ENCODE data around the gene AUP1.

AUP1 gene

GRCh38 chr2:74535440-74535965 lies 6.0 kb upstream of the AUP1 start:
- DNase-seq (ENCODE audit: low spot score) = no peak

GRCh38 chr2:74534411-74534810 lies 4.9 kb upstream of the AUP1 start:
- DNase-seq (ENCODE audit: low spot score) = no peak

GRCh38 chr2:74533464-74533863 lies 4.0 kb upstream of the AUP1 start:
- DNase-seq (ENCODE audit: low spot score) = no peak

- DNase-seq (ENCODE audit: low spot score) = no peak
These were observed 2.7 kb upstream of the AUP1 start for GRCh38 chr2:74532222-74532621.

GRCh38 chr2:74531666-74532065 lies 2.2 kb upstream of the AUP1 start:
- DNase-seq (ENCODE audit: low spot score) = no peak

- DNase-seq (ENCODE audit: low spot score) = peak; percentile 69
These were observed 1.0 kb upstream of the AUP1 start for GRCh38 chr2:74530239-74531187.

- DNase-seq (ENCODE audit: low spot score) = no peak
These were observed 728 bp downstream of the AUP1 start for GRCh38 chr2:74528600-74529356.

- no peak for DNase-seq (ENCODE audit: low spot score)
These were observed 1.8 kb downstream of the AUP1 start for GRCh38 chr2:74527741-74528140.

GRCh38 chr2:74526649-74527230 lies 2.8 kb downstream of the AUP1 start:
- no peak for DNase-seq (ENCODE audit: low spot score)

- peak; percentile 50 for DNase-seq (ENCODE audit: low spot score)
These were observed 3.5 kb downstream of the AUP1 start, which contains the start of gene DQX1 for GRCh38 chr2:74525717-74526648. TSS of gene DQX1 (minus strand) at chr2:74526231. CDS start at chr2:74525729, 502 bp downstream.

GRCh38 chr2:74524955-74525716 lies 4.4 kb downstream of the AUP1 start:
- DNase-seq (ENCODE audit: low spot score) = no peak

GRCh38 chr2:74524005-74524404 lies 5.5 kb downstream of the AUP1 start:
- no peak for DNase-seq (ENCODE audit: low spot score)

GRCh38 chr2:74522516-74522915 lies 7.0 kb downstream of the AUP1 start:
- no peak for DNase-seq (ENCODE audit: low spot score)

- DNase-seq (ENCODE audit: low spot score) = no peak
These were observed 12.9 kb downstream of the AUP1 start for GRCh38 chr2:74516650-74517049.

- peak; percentile 95 for DNase-seq (ENCODE audit: low spot score)
These were observed 13.4 kb downstream of the AUP1 start for GRCh38 chr2:74515981-74516633.

- DNase-seq (ENCODE audit: low spot score) = no peak
These were observed 14.1 kb downstream of the AUP1 start for GRCh38 chr2:74515271-74515980.

- DNase-seq (ENCODE audit: low spot score) = peak; percentile 55
These were observed 14.9 kb downstream of the AUP1 start, which contains the start of gene TLX2 for GRCh38 chr2:74514368-74515270. TSS of gene TLX2 (plus strand) at chr2:74514450. CDS start at chr2:74514807, 357 bp downstream.
